ENCODE results near the gene NTMT1.
"Not testable (repeated sequence)": the region's sequence is repeated elsewhere in the genome, so short reads cannot be mapped to it uniquely, and the experiment has no call there.

NTMT1 gene

DNA sequence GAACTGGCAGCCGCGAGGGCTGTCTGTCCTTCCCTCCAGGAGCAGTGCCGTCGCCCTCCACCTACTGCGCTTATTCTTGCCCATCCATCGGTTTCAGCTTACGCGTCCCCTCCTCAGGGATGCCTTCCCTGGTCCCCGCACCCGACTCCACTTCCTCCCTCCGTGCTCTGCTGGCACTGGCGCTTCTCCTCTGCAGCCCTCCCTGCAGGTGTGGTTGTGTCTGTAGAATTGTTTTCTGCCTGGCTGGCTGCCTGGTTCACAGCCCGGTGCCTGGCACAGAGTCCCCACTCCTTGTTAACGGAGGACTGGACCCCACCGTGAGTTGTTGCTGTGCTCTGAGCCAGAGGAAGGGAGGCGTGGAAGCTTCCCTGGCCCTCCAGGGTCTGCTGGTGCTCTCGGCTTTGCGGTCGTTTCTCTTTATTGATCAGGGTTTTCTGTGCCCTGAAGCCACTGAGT, 5.7 kb downstream of the NTMT1 start:
- TF ChIP-seq, protein P1, sequence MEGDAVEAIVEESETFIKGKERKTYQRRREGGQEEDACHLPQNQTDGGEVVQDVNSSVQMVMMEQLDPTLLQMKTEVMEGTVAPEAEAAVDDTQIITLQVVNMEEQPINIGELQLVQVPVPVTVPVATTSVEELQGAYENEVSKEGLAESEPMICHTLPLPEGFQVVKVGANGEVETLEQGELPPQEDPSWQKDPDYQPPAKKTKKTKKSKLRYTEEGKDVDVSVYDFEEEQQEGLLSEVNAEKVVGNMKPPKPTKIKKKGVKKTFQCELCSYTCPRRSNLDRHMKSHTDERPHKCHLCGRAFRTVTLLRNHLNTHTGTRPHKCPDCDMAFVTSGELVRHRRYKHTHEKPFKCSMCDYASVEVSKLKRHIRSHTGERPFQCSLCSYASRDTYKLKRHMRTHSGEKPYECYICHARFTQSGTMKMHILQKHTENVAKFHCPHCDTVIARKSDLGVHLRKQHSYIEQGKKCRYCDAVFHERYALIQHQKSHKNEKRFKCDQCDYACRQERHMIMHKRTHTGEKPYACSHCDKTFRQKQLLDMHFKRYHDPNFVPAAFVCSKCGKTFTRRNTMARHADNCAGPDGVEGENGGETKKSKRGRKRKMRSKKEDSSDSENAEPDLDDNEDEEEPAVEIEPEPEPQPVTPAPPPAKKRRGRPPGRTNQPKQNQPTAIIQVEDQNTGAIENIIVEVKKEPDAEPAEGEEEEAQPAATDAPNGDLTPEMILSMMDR (IDR thresholded peaks at IDR 0.05; ENCODE audit: low read depth, low read length): no peak
- H3K4me3 ChIP-seq (ENCODE audit: low read depth, low read length): no peak overlapping the region
- no peak for DNase-seq (ENCODE audit: low read depth)

DNA sequence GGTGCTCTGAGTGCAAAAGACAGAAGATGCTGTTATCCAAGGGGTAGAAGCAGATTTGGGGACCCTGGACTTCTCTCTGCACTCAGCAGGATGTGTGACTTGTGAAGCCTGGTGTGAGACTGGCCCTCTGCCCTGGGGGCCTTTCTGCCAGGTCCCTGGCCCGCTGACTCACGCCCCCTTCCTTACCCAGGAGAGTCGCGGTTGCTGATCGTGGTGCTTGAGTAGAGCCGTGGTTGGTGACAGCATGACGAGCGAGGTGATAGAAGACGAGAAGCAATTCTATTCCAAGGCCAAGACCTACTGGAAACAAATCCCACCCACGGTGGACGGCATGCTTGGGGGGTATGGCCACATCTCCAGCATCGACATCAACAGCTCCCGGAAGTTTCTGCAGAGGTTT, 6.5 kb downstream of the NTMT1 start:
- TF ChIP-seq, protein P1 (IDR thresholded peaks at IDR 0.05; ENCODE audit: low read depth, low read length): no peak
- TF ChIP-seq MYC (IDR thresholded peaks at IDR 0.05; ENCODE audit: low read depth, low read length) (no peak), POLR2A (IDR thresholded peaks at IDR 0.05; ENCODE audit: extremely low read depth, insufficient read length) (no peak)
- TF ChIP-seq, protein P2, sequence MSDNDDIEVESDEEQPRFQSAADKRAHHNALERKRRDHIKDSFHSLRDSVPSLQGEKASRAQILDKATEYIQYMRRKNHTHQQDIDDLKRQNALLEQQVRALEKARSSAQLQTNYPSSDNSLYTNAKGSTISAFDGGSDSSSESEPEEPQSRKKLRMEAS (IDR thresholded peaks at IDR 0.05; ENCODE audit: low read depth, low read length): no peak
- DNase-seq (ENCODE audit: low read depth): no peak
- H3K4me3 ChIP-seq (ENCODE audit: low read depth, low read length): no peak overlapping the region

DNA sequence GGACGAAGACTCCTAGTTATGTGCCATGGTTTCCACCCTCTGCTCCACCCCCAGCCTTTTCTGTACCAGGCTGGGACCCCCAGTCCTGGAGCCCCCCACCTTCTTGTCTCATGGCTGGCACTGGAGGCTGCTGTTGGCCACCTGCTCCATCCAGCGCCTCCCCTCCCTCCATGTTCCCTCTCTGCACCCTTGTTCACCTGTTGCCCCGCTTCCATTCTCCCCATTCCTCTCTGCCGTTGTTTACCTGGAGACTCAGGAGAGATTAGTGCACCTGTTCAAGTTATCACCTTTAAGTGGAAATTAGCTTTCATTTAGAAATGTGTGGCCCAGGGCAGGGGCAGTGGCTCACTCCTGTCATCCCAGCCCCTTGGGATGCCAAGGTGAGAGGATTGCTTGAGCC, 7.2 kb downstream of the NTMT1 start:
- DNase-seq (ENCODE audit: low read depth): no peak
- no peak for TF ChIP-seq MYC (IDR thresholded peaks at IDR 0.05; ENCODE audit: low read depth, low read length)
- TF ChIP-seq POLR2A (IDR thresholded peaks at IDR 0.05; ENCODE audit: extremely low read depth, insufficient read length): no peak
- TF ChIP-seq, protein P1 (IDR thresholded peaks at IDR 0.05; ENCODE audit: low read depth, low read length): no peak
- TF ChIP-seq, protein P2 (IDR thresholded peaks at IDR 0.05; ENCODE audit: low read depth, low read length): no peak
- H3K4me3 ChIP-seq (ENCODE audit: low read depth, low read length): no peak overlapping the region

DNA sequence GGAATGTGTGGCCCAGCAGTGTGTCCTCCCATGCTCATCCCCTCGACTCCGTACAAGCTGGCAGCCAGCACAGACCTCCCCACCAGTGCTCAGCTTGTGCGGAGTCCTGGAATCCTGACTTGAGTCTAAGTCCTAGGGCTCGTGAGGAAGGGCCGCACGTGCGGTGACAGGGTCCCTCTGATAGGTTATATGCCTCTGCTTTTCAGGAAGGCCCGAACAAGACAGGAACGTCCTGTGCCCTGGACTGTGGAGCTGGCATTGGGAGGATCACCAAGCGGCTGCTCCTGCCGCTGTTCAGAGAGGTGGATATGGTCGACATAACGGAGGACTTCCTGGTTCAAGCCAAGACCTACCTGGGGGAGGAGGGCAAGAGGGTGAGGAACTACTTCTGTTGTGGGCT, 7.9 kb downstream of the NTMT1 start:
- TF ChIP-seq MYC (IDR thresholded peaks at IDR 0.05; ENCODE audit: low read depth, low read length): no peak
- no peak for DNase-seq (ENCODE audit: low read depth)
- no peak overlapping the region for H3K4me3 ChIP-seq (ENCODE audit: low read depth, low read length)

DNA sequence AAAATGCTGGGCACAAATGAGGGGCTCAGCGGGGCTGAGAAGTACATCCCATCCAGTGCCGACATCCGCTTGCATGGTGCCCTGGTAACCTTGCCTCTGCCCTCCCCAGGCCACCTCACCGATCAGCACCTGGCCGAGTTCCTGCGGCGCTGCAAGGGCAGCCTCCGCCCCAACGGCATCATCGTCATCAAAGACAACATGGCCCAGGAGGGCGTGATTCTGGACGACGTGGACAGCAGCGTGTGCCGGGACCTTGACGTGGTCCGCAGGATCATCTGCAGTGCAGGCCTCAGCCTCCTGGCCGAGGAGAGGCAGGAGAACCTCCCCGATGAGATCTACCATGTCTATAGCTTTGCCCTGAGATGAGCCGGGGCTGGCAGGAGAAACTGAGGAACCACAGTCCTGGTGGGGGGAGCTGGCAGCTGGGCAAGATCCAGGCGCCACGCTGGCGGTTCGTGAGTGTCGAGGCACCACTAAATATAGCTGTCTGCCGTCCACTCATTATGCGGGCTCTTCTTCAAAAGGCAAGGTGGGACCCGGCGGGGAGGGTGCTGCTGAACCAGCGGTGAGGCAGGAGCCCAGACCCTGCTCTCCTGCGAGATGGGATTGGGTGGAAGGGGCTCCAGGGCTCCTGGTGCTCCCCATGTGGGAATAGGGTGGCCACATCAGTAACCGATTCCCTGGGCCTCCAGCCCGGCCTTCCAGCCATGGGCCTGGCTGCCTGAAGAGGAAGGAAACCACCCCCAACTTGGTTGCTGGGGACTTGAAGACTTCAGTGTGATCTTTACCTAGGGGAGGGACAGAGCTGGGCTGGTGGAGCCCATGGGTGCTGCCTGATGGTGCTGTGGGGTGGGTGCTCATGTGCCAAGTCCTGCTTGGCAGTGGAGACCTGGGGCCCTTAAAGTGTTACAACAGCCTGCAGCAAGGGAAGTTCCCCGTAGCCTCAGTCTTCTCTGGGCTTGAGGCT, 9.4 kb downstream of the NTMT1 start:
- TF ChIP-seq, protein P2 (IDR thresholded peaks at IDR 0.05; ENCODE audit: low read depth, low read length): no peak
- TF ChIP-seq MYC (IDR thresholded peaks at IDR 0.05; ENCODE audit: low read depth, low read length) (no peak), POLR2A (IDR thresholded peaks at IDR 0.05; ENCODE audit: extremely low read depth, insufficient read length) (no peak)
- TF ChIP-seq, protein P1 (IDR thresholded peaks at IDR 0.05; ENCODE audit: low read depth, low read length): no peak
- no peak for DNase-seq (ENCODE audit: low read depth)
- H3K4me3 ChIP-seq (ENCODE audit: low read depth, low read length): no peak overlapping the region

DNA sequence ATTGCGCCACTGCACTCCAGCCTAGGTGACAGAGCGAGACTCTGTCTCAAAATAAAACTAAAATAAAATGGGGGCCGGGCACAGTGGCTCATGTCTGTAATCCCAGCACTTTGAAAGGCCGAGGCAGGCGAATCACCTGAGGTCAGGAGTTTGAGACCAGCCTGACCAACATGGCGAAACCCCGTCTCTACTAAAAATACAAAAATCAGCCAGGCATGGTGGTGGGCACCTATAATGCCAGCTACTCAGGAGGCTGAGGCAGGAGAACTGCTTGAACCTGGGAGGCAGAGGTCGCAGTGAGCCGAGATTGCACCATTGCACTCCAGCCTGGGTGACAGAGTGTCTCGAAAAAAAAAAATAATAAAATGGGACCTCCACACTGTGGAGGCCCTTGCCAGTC, 10.4 kb downstream of the NTMT1 start:
- not testable (repeated sequence) for H3K4me3 ChIP-seq (ENCODE audit: low read depth, low read length); DNase-seq (ENCODE audit: low read depth)

DNA sequence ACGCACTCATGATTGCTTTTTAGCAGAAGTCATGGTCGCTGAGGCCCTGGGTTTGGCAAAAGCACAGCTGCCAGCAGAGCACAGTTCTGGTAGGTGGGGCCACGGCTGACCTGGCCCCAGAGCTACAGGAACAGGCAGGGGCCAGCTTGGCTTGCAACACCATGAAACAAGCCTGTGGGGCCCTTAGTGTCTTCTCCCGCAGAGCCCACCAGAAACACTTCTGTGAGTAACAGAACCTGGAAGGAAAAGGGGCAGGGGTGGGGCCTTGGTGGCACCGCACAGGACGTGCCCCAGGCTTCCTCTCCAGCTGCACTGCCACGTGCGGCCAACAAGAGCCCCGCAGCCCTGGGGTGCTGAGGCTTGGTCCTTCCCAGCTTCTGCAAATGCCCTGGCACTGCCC, 11.1 kb downstream of the NTMT1 start:
- DNase-seq (ENCODE audit: low read depth): no peak
- TF ChIP-seq POLR2A (IDR thresholded peaks at IDR 0.05; ENCODE audit: extremely low read depth, insufficient read length) (no peak), MYC (IDR thresholded peaks at IDR 0.05; ENCODE audit: low read depth, low read length) (no peak)
- TF ChIP-seq, protein P1 (IDR thresholded peaks at IDR 0.05; ENCODE audit: low read depth, low read length): no peak
- TF ChIP-seq, protein P2 (IDR thresholded peaks at IDR 0.05; ENCODE audit: low read depth, low read length): no peak
- no peak overlapping the region for H3K4me3 ChIP-seq (ENCODE audit: low read depth, low read length)
